K562 (cell line): ENCODE results near the gene TCL1B. TPM values are rescaled to one million over a fixed set of nuclear protein-coding genes. Genes with fewer than 3 reads are reported as not detected.

Experiments
- polyA plus RNA-seq, 8 experiments: library from polyadenylated mRNA; depleted of rRNA in 4 of 8; stranded (reverse) in 5 of 8; unstranded in 3 of 8; fragments of >200 nt; fragmentation: Nextera tagmentation in 2 of 8; fragmentation: Illumina TruSeq in 1 of 8; extraction: Ambion mirVana in 2 of 8; extraction: Trizol in 1 of 8; gene quantifications; 2 replicates each; pipeline versions ENCODE4 v1.2.1 to v1.2.3, GENCODE V29; 2011 to 2014; ENCODE audit warnings: inconsistent platforms in 1 of 8, missing spikeins in 1 of 8
- small RNA-seq: library from RNA; depleted of rRNA; stranded (forward); fragments of <200 nt; gene quantifications from one replicate; pipeline ENCODE3, GENCODE V24; 2014
- total RNA-seq, 7 experiments: library from RNA; depleted of rRNA in 6 of 7; stranded (reverse); fragments of >200 nt in 6 of 7; fragmentation: Illumina TruSeq in 2 of 7; extraction: Trizol in 2 of 7; gene quantifications; 2 replicates each; pipeline versions ENCODE4 v1.2.1 to v1.2.3, GENCODE V29; 2011 to 2021; ENCODE audit warnings: low replicate concordance in 1 of 7

Gene TCL1B
- total and polyA plus RNA-seq, 9 of the 15 experiments (the other 6 are each of a cell fraction or from before 2014, with no cell fraction given) = not detected

Small RNA genes within 50 kb of the gene (small RNA-seq; reads per million reads assigned to genes)
- gene RF02193 = not detected

Other genes with a start within 250 kb of the TCL1B start
- 0.94 and 2.7 TPM in 2 replicates for gene SYNE3, start 169.8 kb upstream of the TCL1B start, total RNA-seq (2014; rRNA removed)
- 0.55 and 0.67 TPM in 2 replicates for gene SYNE3, start 169.8 kb upstream of the TCL1B start, total RNA-seq (2014; rRNA removed; fragmentation: Illumina TruSeq; extraction: Trizol)
- gene SYNE3, start 169.8 kb upstream of the TCL1B start, total RNA-seq (2015; rRNA removed; fragmentation: Illumina TruSeq; extraction: Trizol) = 0.47 and 0.79 TPM in 2 replicates
- gene SYNE3, start 169.8 kb upstream of the TCL1B start, total RNA-seq (2021) = 2.2 and 3.1 TPM in 2 replicates
- gene SYNE3, start 169.8 kb upstream of the TCL1B start, polyA plus RNA-seq (2011; rRNA removed) = 0.15 and 0.95 TPM in 2 replicates
- 0.61 and 0.71 TPM in 2 replicates for gene SYNE3, start 169.8 kb upstream of the TCL1B start, polyA plus RNA-seq (2014; fragmentation: Illumina TruSeq; extraction: Trizol)
- under 1 TPM; 0.04 to 0.08 TPM for gene SYNE3, start 169.8 kb upstream of the TCL1B start, polyA plus RNA-seq (2014; fragmentation: Nextera tagmentation; extraction: Ambion mirVana)
- 1.7 and 1.8 TPM in 2 replicates for gene SYNE3, start 169.8 kb upstream of the TCL1B start, polyA plus RNA-seq (2014; rRNA removed)
- gene GLRX5, start 151.4 kb upstream of the TCL1B start, total RNA-seq (2014; rRNA removed) = 78.4 and 97.8 TPM in 2 replicates
- gene GLRX5, start 151.4 kb upstream of the TCL1B start, total RNA-seq (2014; rRNA removed; fragmentation: Illumina TruSeq; extraction: Trizol) = 85.5 and 97.4 TPM in 2 replicates
- 56.4 and 57.9 TPM in 2 replicates for gene GLRX5, start 151.4 kb upstream of the TCL1B start, total RNA-seq (2015; rRNA removed; fragmentation: Illumina TruSeq; extraction: Trizol)
- 66.8 and 68.0 TPM in 2 replicates for gene GLRX5, start 151.4 kb upstream of the TCL1B start, total RNA-seq (2021)
- 63.8 and 85.2 TPM in 2 replicates for gene GLRX5, start 151.4 kb upstream of the TCL1B start, polyA plus RNA-seq (2011; rRNA removed)
- gene GLRX5, start 151.4 kb upstream of the TCL1B start, polyA plus RNA-seq (2014; fragmentation: Illumina TruSeq; extraction: Trizol) = 92.8 and 96.8 TPM in 2 replicates
- gene GLRX5, start 151.4 kb upstream of the TCL1B start, polyA plus RNA-seq (2014; fragmentation: Nextera tagmentation; extraction: Ambion mirVana) = 10 to 100 TPM; 16.7 to 20.0 TPM
- gene GLRX5, start 151.4 kb upstream of the TCL1B start, polyA plus RNA-seq (2014; rRNA removed) = 66.4 and 73.9 TPM in 2 replicates
- 0.16 TPM in 1 of 2 replicates, not detected in the other for gene TCL1A, start 27.7 kb downstream of the TCL1B start, total RNA-seq (2014; rRNA removed)
- not detected in 2 replicates for gene TCL1A, start 27.7 kb downstream of the TCL1B start, total RNA-seq (2014; rRNA removed; fragmentation: Illumina TruSeq; extraction: Trizol)
- gene TCL1A, start 27.7 kb downstream of the TCL1B start, total RNA-seq (2015; rRNA removed; fragmentation: Illumina TruSeq; extraction: Trizol) = not detected in 2 replicates
- gene TCL1A, start 27.7 kb downstream of the TCL1B start, total RNA-seq (2021) = not detected in 2 replicates
- not detected in 2 replicates for gene TCL1A, start 27.7 kb downstream of the TCL1B start, polyA plus RNA-seq (2011; rRNA removed)
- 0.10 TPM in 1 of 2 replicates, not detected in the other for gene TCL1A, start 27.7 kb downstream of the TCL1B start, polyA plus RNA-seq (2014; fragmentation: Illumina TruSeq; extraction: Trizol)
- gene TCL1A, start 27.7 kb downstream of the TCL1B start, polyA plus RNA-seq (2014; fragmentation: Nextera tagmentation; extraction: Ambion mirVana) = not detected
- 0.11 TPM in 1 of 2 replicates, not detected in the other for gene TCL1A, start 27.7 kb downstream of the TCL1B start, polyA plus RNA-seq (2014; rRNA removed)
- gene TUNAR, start 190.4 kb downstream of the TCL1B start, total RNA-seq (2014; rRNA removed) = not detected in 2 replicates
- gene TUNAR, start 190.4 kb downstream of the TCL1B start, total RNA-seq (2014; rRNA removed; fragmentation: Illumina TruSeq; extraction: Trizol) = not detected in 2 replicates
- gene TUNAR, start 190.4 kb downstream of the TCL1B start, total RNA-seq (2015; rRNA removed; fragmentation: Illumina TruSeq; extraction: Trizol) = not detected in 2 replicates
- gene TUNAR, start 190.4 kb downstream of the TCL1B start, total RNA-seq (2021) = not detected in 2 replicates
- not detected in 2 replicates for gene TUNAR, start 190.4 kb downstream of the TCL1B start, polyA plus RNA-seq (2011; rRNA removed)
- not detected in 2 replicates for gene TUNAR, start 190.4 kb downstream of the TCL1B start, polyA plus RNA-seq (2014; fragmentation: Illumina TruSeq; extraction: Trizol)
- not detected for gene TUNAR, start 190.4 kb downstream of the TCL1B start, polyA plus RNA-seq (2014; fragmentation: Nextera tagmentation; extraction: Ambion mirVana)
- not detected in 2 replicates for gene TUNAR, start 190.4 kb downstream of the TCL1B start, polyA plus RNA-seq (2014; rRNA removed)